ENCODE measurements around the gene PDE4D.
"Not testable (repeated sequence)": the region's sequence is repeated elsewhere in the genome, so short reads cannot be mapped to it uniquely, and the experiment has no call there.

The PDE4D gene

DNA sequence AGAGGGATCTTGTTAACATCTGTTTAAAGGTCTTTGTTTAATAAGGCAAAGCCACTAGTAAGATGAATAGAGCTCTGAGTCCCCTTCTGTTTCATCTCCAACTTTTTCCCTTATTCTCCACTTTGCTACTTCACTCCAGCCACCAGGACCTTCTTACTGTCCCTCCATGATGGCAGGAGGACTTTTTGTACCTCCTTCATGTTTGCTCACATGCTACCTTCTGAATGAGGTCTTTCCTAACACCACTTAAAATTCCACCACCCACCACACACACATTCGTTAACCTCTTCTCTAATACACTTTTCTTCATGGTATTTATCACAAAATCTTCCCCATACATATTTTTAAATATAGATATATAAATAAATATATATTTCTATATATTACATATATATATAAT, 501.9 kb downstream of the PDE4D start:
- H3K36me3 ChIP-seq (ENCODE audit: insufficient read depth, low read length) = no peaks in the 10 kb centered on the region; the same call in 1 of the 2 replicates
- H3K4me1 ChIP-seq (ENCODE audit: insufficient read depth, low read length) = 0 out of 2 replicates have a peak, but pooled peaks cover 3% of the 10 kb centered on the region
- H3K9me3 ChIP-seq (ENCODE audit: control insufficient read depth, insufficient read depth, low read length) = no peaks in the 10 kb centered on the region; the same call in none of the 2 replicates
- H3K9ac ChIP-seq (ENCODE audit: low read depth, low read length) = no peak overlapping the region

DNA sequence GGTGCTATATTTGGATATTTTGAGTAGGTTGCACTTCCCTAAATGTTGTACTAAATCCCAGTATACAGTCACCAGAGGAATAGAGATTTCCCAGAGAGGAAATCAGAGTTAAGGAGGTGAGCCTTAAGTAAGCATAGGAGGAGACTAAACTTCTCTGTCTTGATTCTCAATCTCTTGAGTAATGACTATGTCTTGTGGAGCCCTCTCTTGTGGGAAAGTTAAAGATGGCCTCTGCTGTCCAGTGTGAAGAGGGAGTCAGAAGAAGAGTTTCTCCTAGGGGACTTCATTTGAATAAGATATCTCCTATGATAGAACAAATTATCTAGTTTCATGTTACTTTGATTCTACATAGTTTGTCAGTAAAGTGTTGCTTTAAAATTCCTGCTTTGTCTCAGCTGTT, 502.5 kb downstream of the PDE4D start:
- Histone ChIP-seq H3K9me3 (ENCODE audit: control insufficient read depth, insufficient read depth, low read length) (no peaks in the 10 kb centered on the region; the same call in none of the 2 replicates), H3K9ac (ENCODE audit: low read depth, low read length) (no peak overlapping the region), H3K36me3 (ENCODE audit: insufficient read depth, low read length) (no peaks in the 10 kb centered on the region; the same call in 1 of the 2 replicates), H3K4me1 (ENCODE audit: insufficient read depth, low read length) (0 out of 2 replicates have a peak, but pooled peaks cover 3% of the 10 kb centered on the region)

DNA sequence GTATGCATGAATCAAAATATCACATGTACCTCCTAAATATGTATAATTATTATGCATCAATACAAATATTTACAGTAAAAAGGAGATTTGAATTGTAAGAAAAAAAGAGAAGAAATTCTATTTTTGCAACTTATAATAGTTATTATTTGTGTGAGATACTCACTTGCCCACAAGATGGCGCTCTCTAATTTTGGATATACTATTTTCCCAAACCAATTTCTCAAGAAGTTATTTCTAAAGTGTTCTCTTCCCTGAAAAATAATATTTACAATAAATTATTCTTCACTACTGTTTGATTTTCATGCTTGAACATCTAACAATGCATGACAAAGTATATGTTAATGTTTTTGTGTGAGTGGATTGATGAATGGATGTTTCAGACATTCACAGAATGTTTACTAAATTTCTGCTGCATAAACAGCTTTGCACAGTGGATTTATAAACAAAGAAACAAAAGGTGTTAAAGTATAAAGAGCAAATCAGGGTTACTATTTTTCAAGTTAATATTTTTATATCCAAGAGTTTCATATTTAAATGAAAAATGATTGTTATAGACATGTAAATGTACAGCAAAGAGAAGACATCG, 503.4 kb downstream of the PDE4D start:
- H3K36me3 ChIP-seq (ENCODE audit: insufficient read depth, low read length) = no peaks in the 10 kb centered on the region; the same call in 1 of the 2 replicates
- no peak overlapping the region for H3K9ac ChIP-seq (ENCODE audit: low read depth, low read length)
- 0 out of 2 replicates have a peak, but pooled peaks cover 3% of the 10 kb centered on the region for H3K4me1 ChIP-seq (ENCODE audit: insufficient read depth, low read length)
- no peaks in the 10 kb centered on the region; the same call in none of the 2 replicates for H3K9me3 ChIP-seq (ENCODE audit: control insufficient read depth, insufficient read depth, low read length)

DNA sequence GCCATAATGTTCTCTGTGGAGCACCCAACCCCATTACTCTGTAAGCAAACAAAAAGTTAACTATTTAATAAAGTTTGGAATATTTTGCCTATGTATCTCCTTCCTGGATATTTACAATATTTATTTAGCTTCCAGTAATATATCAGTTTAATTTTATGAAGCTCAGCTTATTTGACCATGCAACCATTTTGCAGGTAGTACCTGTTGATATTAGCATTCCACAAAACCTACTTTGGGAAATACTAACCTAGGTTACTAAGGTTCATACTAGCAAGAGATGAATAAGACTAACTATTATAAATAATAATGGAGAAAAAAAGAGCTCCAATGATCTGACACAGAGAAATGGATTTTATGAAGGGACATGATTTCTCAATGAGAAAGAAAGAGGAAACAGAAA, 506.4 kb downstream of the PDE4D start:
- H3K36me3 ChIP-seq (ENCODE audit: insufficient read depth, low read length) = no peaks in the 10 kb centered on the region
- no peak overlapping the region for H3K9ac ChIP-seq (ENCODE audit: low read depth, low read length)
- 0 out of 2 replicates have a peak, but pooled peaks cover 3% of the 10 kb centered on the region for H3K4me1 ChIP-seq (ENCODE audit: insufficient read depth, low read length)
- H3K9me3 ChIP-seq (ENCODE audit: control insufficient read depth, insufficient read depth, low read length) = no peaks in the 10 kb centered on the region

DNA sequence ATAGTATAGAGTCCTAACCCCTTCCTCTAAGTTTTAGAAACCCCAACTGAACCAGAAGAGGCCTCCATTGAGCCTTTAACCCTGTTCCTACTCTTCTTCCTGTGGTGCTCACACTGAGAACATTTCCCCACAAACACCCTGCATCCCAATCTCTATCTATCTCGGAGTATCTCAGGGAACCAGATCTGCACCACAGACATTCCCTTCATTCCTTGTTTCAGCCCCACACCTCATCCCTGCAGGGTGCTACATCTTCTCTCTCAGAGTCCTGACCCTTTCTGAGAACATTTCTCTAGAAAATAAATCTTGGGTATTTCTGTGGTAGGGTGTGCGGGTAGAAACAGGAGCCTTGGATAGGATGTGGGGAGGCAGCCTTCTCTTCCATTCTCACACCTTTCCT, 507.8 kb downstream of the PDE4D start:
- H3K36me3 ChIP-seq (ENCODE audit: insufficient read depth, low read length) = no peaks in the 10 kb centered on the region
- H3K9ac ChIP-seq (ENCODE audit: low read depth, low read length) = no peak overlapping the region
- no peaks in the 10 kb centered on the region for H3K9me3 ChIP-seq (ENCODE audit: control insufficient read depth, insufficient read depth, low read length)
- H3K4me1 ChIP-seq (ENCODE audit: insufficient read depth, low read length) = no peaks in the 10 kb centered on the region

DNA sequence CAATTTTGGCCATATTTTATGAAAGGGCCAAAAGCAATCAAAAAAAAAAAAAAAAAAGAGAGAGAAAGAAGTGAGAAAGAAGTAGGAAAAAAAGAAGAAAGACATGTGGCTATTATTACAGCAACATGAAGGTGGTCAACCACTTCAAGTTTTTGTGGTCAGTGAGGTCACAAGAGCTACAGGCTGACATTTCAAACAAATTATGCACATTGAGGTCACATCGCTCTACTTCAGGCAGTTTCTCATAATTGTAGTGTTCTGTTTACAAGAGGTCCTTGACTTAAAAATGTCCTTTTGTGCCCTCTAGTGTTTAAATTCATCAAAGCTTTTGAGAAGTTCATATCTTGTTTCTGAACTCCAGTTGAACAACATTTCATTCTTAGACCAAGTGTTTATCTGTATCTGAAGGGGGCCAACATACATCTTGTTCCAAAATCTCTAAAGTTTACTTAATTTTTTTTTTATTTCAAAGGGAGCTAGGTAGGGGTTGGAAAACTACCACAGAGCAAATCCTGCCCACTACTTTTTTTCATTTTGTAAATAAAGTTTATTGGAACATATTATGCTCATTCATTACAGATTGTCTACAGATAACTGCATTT, 513.1 kb downstream of the PDE4D start:
- Histone ChIP-seq H3K4me1 (ENCODE audit: insufficient read depth, low read length) (no peaks in the 10 kb centered on the region), H3K9me3 (ENCODE audit: control insufficient read depth, insufficient read depth, low read length) (no peaks in the 10 kb centered on the region), H3K9ac (ENCODE audit: low read depth, low read length) (no peak overlapping the region), H3K36me3 (ENCODE audit: insufficient read depth, low read length) (no peaks in the 10 kb centered on the region)

DNA sequence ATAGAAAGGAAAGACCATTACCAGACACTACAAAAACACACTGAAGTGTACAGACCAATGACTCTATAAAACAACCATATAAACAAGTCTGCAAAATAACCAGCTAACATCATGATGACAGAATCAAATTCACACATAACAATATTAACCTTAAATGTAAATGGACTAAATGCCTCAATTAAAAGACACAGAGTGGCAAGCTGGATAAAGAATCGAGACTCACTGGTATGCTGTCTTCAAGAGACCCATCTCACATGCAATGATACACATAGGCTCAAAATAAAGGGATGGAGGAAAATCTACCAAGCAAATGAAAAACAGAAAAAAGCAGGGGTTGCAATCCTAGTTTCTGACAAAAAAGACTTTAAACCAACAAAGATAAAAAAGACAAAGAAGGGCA, 519.5 kb downstream of the PDE4D start:
- H3K9me3 ChIP-seq (ENCODE audit: control insufficient read depth, insufficient read depth, low read length); H3K36me3 ChIP-seq (ENCODE audit: insufficient read depth, low read length); H3K4me1 ChIP-seq (ENCODE audit: insufficient read depth, low read length); H3K9ac ChIP-seq (ENCODE audit: low read depth, low read length): not testable (repeated sequence)

DNA sequence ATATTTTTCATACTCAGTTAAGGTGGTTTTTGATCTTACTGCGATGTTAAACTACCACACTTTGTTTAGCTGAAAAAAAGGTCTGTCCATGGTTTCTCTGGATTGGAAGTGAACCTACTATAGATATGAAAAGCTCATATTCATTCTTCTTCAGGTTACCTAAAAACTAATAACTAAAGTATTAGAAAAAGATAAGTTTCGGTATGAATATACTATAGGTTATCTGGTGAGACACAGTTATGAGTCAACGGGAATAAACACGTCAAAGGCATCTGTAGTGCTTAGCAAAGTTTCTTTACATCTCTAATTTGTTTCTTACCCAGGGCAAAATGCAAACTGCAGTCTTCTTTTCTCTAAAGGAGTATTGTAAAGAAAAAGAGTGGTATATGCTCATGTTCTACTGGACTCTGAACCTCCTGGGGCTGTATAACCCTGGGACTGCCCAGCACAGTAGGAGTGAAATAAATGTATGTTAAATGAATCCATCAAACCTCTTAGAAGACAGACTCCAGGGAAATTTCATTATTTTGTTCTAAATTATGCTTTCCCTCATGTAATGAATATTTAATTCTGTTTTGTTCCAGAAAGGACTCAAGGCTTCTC, 521.9 kb downstream of the PDE4D start:
- Histone ChIP-seq H3K4me1 (ENCODE audit: insufficient read depth, low read length) (no peaks in the 10 kb centered on the region), H3K9me3 (ENCODE audit: control insufficient read depth, insufficient read depth, low read length) (no peaks in the 10 kb centered on the region; the same call in 1 of the 2 replicates), H3K9ac (ENCODE audit: low read depth, low read length) (no peak overlapping the region), H3K36me3 (ENCODE audit: insufficient read depth, low read length) (no peaks in the 10 kb centered on the region)

DNA sequence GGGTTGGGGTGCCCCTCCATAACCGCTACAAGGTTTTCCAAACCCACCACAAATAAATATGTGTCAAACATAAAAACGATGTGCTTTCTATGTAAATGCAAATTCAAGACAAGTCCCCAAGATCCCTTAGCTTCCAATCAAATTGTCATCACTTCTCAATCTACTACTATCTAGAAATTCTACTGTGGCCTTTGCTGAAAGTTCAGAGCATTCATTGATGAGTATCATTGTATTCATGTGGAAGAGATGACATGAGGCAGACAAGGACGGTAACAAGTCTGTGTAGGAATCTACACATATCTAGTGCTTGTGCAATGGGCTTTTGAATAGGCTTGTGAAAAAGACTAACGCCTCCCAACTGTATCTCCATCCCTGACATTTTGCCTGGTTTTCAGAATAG, 524.6 kb downstream of the PDE4D start:
- H3K36me3 ChIP-seq (ENCODE audit: insufficient read depth, low read length) = no peaks in the 10 kb centered on the region
- no peak overlapping the region for H3K9ac ChIP-seq (ENCODE audit: low read depth, low read length)
- no peaks in the 10 kb centered on the region for H3K4me1 ChIP-seq (ENCODE audit: insufficient read depth, low read length)
- no peaks in the 10 kb centered on the region; the same call in 1 of the 2 replicates for H3K9me3 ChIP-seq (ENCODE audit: control insufficient read depth, insufficient read depth, low read length)

DNA sequence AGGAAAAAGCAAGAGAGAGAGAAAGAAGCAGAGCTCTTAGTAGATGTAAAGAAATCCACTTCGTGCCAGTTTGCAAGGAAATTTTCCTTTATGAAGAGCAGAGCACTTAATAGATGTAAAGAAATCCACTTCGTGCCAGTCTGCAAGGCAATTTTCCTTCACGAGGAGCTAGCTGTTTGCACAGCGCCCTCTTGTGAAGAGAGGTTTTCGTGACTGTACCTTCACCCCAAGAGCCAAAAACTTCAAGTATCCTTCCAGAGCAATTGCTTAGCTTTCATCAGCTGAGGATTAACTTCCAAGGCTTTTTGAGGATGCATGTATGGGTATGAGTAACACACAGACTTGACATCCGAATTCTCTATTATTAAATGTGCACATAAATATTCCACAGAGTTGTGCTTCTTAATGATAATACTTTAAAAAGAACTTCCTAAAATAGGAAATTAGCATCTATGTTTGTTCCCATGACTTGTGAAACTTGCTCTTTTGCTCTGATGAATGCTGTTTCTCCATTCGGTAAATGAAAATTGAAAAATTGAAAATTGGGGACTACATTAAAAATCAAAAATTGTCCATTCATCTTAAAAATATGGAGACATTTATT, 525.6 kb downstream of the PDE4D start:
- Histone ChIP-seq H3K36me3 (ENCODE audit: insufficient read depth, low read length) (no peaks in the 10 kb centered on the region), H3K9me3 (ENCODE audit: control insufficient read depth, insufficient read depth, low read length) (no peaks in the 10 kb centered on the region), H3K4me1 (ENCODE audit: insufficient read depth, low read length) (no peaks in the 10 kb centered on the region), H3K9ac (ENCODE audit: low read depth, low read length) (no peak overlapping the region)

DNA sequence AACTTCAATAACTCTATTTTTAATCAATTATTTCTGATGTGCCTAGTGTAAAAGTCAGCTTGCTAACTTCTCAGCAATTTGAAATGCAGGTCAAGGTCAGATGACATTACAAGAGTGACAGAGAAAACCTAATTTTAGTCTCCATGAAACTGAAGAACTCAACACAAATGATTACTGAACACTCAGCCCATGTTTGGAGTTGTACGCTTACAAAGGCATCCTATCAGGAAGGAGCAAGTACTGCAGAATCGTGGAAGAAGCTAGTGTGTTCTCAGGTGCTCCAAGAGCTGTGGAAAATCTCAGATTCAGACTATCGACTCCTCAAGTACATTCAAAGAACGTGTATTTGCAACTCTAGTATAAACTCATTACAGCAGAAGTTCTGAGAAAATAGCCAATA, 526.7 kb downstream of the PDE4D start:
- Histone ChIP-seq H3K9me3 (ENCODE audit: control insufficient read depth, insufficient read depth, low read length) (no peaks in the 10 kb centered on the region), H3K36me3 (ENCODE audit: insufficient read depth, low read length) (no peaks in the 10 kb centered on the region)

DNA sequence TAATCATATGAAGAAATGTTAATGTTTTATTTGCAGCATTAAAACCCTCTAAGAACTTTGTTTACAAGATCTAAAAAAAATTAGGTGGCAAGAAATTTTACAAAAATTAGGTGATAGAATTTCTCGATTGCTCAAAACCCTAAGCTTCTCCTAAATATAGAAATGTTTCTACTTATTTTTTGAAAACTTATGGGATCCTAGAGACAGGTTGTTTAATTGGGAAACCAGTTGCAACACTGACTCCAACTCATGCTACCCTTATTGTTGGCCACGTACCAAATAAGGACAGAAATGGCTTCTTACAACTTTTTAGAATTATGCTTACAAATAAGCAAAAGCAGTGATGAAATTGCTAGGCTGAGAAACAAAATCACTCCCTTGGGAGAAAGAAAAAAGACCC, 531.1 kb downstream of the PDE4D start:
- no peaks in the 10 kb centered on the region for H3K36me3 ChIP-seq (ENCODE audit: insufficient read depth, low read length)
- H3K4me1 ChIP-seq (ENCODE audit: insufficient read depth, low read length) = peaks cover 14% of the 10 kb centered on the region
- no peaks in the 10 kb centered on the region for H3K9me3 ChIP-seq (ENCODE audit: control insufficient read depth, insufficient read depth, low read length)
- H3K9ac ChIP-seq (ENCODE audit: low read depth, low read length) = no peak overlapping the region

More for the DNA sequence above, 526.7 kb downstream of the PDE4D start:
- no peaks in the 10 kb centered on the region for H3K4me1 ChIP-seq (ENCODE audit: insufficient read depth, low read length)
- no peak overlapping the region for H3K9ac ChIP-seq (ENCODE audit: low read depth, low read length)

DNA sequence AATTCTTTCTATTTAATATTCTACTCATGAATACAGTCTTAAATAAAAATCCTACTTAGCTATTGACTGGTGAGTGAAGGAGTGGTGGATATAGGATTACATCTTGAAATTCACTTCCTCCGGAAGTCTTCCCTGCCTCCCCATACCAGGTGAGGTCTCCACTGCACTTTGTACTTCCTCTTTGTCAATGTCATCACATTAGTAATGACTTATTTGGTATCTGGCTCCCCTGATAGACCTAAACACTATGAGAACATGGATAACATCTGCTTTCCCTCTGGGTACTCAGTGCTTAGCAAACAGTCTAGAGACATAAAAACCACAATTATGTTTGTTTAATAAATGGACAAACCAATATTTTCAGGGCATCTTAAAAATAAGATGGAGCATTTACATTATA, 532.1 kb downstream of the PDE4D start:
- H3K9ac ChIP-seq (ENCODE audit: low read depth, low read length) = no peak overlapping the region
- H3K9me3 ChIP-seq (ENCODE audit: control insufficient read depth, insufficient read depth, low read length) = no peaks in the 10 kb centered on the region
- H3K36me3 ChIP-seq (ENCODE audit: insufficient read depth, low read length) = no peaks in the 10 kb centered on the region
- peaks cover 14% of the 10 kb centered on the region for H3K4me1 ChIP-seq (ENCODE audit: insufficient read depth, low read length)

DNA sequence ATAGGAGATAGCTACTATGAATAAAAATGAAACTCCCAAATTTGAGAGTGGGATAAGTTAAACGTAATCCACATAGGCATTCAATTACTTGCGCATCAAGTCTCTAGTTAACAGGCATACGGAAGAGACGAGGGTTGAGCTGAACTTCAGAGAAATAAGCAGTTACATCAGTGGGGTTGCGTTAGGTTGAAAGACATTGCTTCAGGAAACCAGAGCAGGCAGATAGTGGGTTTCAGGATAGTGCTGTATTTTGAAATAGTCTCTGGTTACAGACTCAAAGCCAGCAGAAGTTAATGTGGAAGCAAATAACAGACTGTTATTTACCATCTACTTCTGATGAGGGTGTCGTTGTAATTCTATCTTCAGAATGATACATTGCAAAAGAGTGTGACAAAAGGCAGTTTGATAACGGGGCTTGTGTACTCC, 533.4 kb downstream of the PDE4D start:
- Histone ChIP-seq H3K36me3 (ENCODE audit: insufficient read depth, low read length) (no peaks in the 10 kb centered on the region), H3K9ac (ENCODE audit: low read depth, low read length) (no peak overlapping the region), H3K4me1 (ENCODE audit: insufficient read depth, low read length) (peaks cover 14% of the 10 kb centered on the region), H3K9me3 (ENCODE audit: control insufficient read depth, insufficient read depth, low read length) (no peaks in the 10 kb centered on the region)

Measured in ES-I3 (cell line).